HL-60/S4 (cell line): ENCODE measurements around the gene ATP11A.

Experiments used
- in situ Hi-C: fragments of 300-500 bp; cut with MboI; formaldehyde crosslinking; loops from 2 replicates; pipeline ENCODE4 v1.14.3; 2022; ENCODE audit warnings: low sequenced_read_pairs

ATP11A gene

GRCh38 chr13:112813552-112813951 is 123.7 kb downstream of the ATP11A start:
- in situ Hi-C loops = no loop called here

- in situ Hi-C loops = no loop called here
Measured at GRCh38 chr13:112814905-112815585, 125.2 kb downstream of the ATP11A start.

- in situ Hi-C loops = no loop called here
Measured at GRCh38 chr13:112815871-112816270, 126.0 kb downstream of the ATP11A start.

- in situ Hi-C loops = no loop called here
Measured at GRCh38 chr13:112818040-112818697, 128.3 kb downstream of the ATP11A start.

- in situ Hi-C loops = no loop called here
Measured at GRCh38 chr13:112818698-112819045, 128.8 kb downstream of the ATP11A start.

GRCh38 chr13:112819111-112819510 is 129.3 kb downstream of the ATP11A start:
- in situ Hi-C loops = no loop called here

GRCh38 chr13:112819816-112820215 is 130.0 kb downstream of the ATP11A start:
- in situ Hi-C loops = no loop called here

- in situ Hi-C loops = no loop called here
Measured at GRCh38 chr13:112820318-112820717, 130.5 kb downstream of the ATP11A start.

- in situ Hi-C loops = no loop called here
Measured at GRCh38 chr13:112821340-112822055, 131.7 kb downstream of the ATP11A start.

GRCh38 chr13:112822851-112823250 is 133.0 kb downstream of the ATP11A start:
- in situ Hi-C loops = no loop called here

GRCh38 chr13:112824429-112824828 is 134.6 kb downstream of the ATP11A start:
- in situ Hi-C loops = no loop called here

- in situ Hi-C loops = no loop called here
Measured at GRCh38 chr13:112825071-112825470, 135.2 kb downstream of the ATP11A start.

GRCh38 chr13:112825875-112826274 is 136.0 kb downstream of the ATP11A start:
- in situ Hi-C loops = no loop called here

GRCh38 chr13:112826565-112826964 is 136.7 kb downstream of the ATP11A start:
- in situ Hi-C loops = no loop called here

GRCh38 chr13:112828082-112828699 is 138.4 kb downstream of the ATP11A start:
- in situ Hi-C loops = no loop called here

GRCh38 chr13:112828756-112829155 is 138.9 kb downstream of the ATP11A start:
- in situ Hi-C loops = no loop called here

GRCh38 chr13:112831196-112831595 is 141.4 kb downstream of the ATP11A start:
- in situ Hi-C loops = no loop called here

- in situ Hi-C loops = no loop called here
Measured at GRCh38 chr13:112831801-112832200, 142.0 kb downstream of the ATP11A start.

GRCh38 chr13:112832811-112833210 is 143.0 kb downstream of the ATP11A start:
- in situ Hi-C loops = no loop called here

- in situ Hi-C loops = no loop called here
Measured at GRCh38 chr13:112833551-112834257, 143.9 kb downstream of the ATP11A start.

- in situ Hi-C loops = no loop called here
Measured at GRCh38 chr13:112835344-112835743, 145.5 kb downstream of the ATP11A start.
